CD4-positive, alpha-beta memory T cell (primary cell): Measurements from ENCODE around the gene P4HA1. TPM values are rescaled to one million over a fixed set of nuclear protein-coding genes. Genes with fewer than 3 reads are reported as not detected.

Source experiments
- CTCF ChIA-PET: fragments of 350-600 bp; sonication (Branson Sonifier 250); formaldehyde crosslinking; loops from one replicate; lab custom pipeline; 2021; ENCODE audit warnings: inconsistent platforms; ENCODE audit not compliant: partially characterized antibody; lab: Charles Lee
- POLR2A ChIA-PET: fragments of 350-600 bp; sonication (Branson Sonifier 250); formaldehyde crosslinking; loops from one replicate; lab custom pipeline; 2021; ENCODE audit not compliant: partially characterized antibody; lab: Charles Lee
- DNase-seq, 5 donors: peaks; one replicate each; pipeline versions ENCODE4 v3.0.0 to v3.0.0-alpha.2; 2020 to 2022; ENCODE audit warnings: mixed read lengths in 1 of 5
- H3K27ac ChIP-seq: one replicate; pipeline ENCODE4 v1.7.0; 2013; ENCODE audit warnings: low read depth, low read length
- H3K27me3 ChIP-seq: 2 replicates; pipeline ENCODE4 v1.7.0; 2013; ENCODE audit warnings: mild to moderate bottlenecking, low read length, moderate library complexity; ENCODE audit not compliant: insufficient read depth
- H3K36me3 ChIP-seq: 2 replicates; pipeline ENCODE4 v1.7.0; 2013; ENCODE audit warnings: mild to moderate bottlenecking, low read length, moderate library complexity; ENCODE audit not compliant: insufficient read depth
- H3K4me1 ChIP-seq: 2 replicates; pipeline ENCODE4 v1.7.0; 2013; ENCODE audit warnings: mild to moderate bottlenecking, low read length, moderate library complexity; ENCODE audit not compliant: insufficient read depth
- H3K4me3 ChIP-seq, 2 donors: one replicate each; pipeline ENCODE4 v1.7.0; 2013; ENCODE audit warnings: low read length in 2 of 2, mild to moderate bottlenecking in 1 of 2
- H3K9me3 ChIP-seq, 2 donors: one replicate each; pipeline ENCODE4 v1.7.0; 2013; ENCODE audit warnings: low read length in 2 of 2, control low read depth in 1 of 2; ENCODE audit not compliant: control insufficient read depth in 1 of 2
- H3K27ac Mint-ChIP-seq, 7 donors: one replicate each; pipeline ENCODE4 v1.8.0; 2020 to 2021; ENCODE audit warnings: mixed read lengths in 7 of 7, mild to moderate bottlenecking in 6 of 7, inconsistent platforms in 3 of 7, moderate library complexity in 3 of 7
- H3K27me3 Mint-ChIP-seq, 2 donors: one replicate each; pipeline ENCODE4 v1.8.0; 2020 to 2021; ENCODE audit warnings: mixed read lengths in 2 of 2
- H3K36me3 Mint-ChIP-seq, 2 donors: one replicate each; pipeline ENCODE4 v1.8.0; 2020 to 2021; ENCODE audit warnings: mixed read lengths in 2 of 2, inconsistent platforms in 1 of 2, mild to moderate bottlenecking in 1 of 2
- H3K4me1 Mint-ChIP-seq, 4 donors: one replicate each; pipeline ENCODE4 v1.8.0; 2020 to 2021; ENCODE audit warnings: mixed read lengths in 4 of 4, mild to moderate bottlenecking in 1 of 4
- H3K4me3 Mint-ChIP-seq, 8 donors: one replicate each; pipeline ENCODE4 v1.8.0; 2020 to 2021; ENCODE audit warnings: mixed read lengths in 8 of 8, mild to moderate bottlenecking in 7 of 8, moderate library complexity in 6 of 8, inconsistent platforms in 3 of 8
- H3K9me3 Mint-ChIP-seq, 8 donors: one replicate each; pipeline ENCODE4 v1.8.0; 2020 to 2021; ENCODE audit warnings: mixed read lengths in 8 of 8, mild to moderate bottlenecking in 5 of 8, inconsistent platforms in 3 of 8, moderate library complexity in 1 of 8
- intact Hi-C: fragments of 100-400 bp; cut with micrococcal nuclease; formaldehyde crosslinking; loops from one replicate; pipeline ENCODE4 v1.15.1; 2023
- polyA plus RNA-seq, 2 donors: library from polyadenylated mRNA; unstranded; fragments of 300-500 nt; fragmentation: Illumina TruSeq; gene quantifications; one replicate each; pipeline ENCODE4 v1.2.3, GENCODE V29; 2021
- total RNA-seq, 2 experiments: library from RNA; stranded (reverse); gene quantifications; one replicate each; pipeline ENCODE4 v1.2.3, GENCODE V29; 2021

P4HA1 gene
- total and polyA plus RNA-seq, 4 experiments from 2014 or later: 17.8 to 41.4 (median 20.7) TPM

- Mint-ChIP-seq H3K27me3 (no peaks in the 10 kb centered on the region), H3K4me3 (no peak overlapping the region), H3K4me1 (peaks cover 3 to 9% (median 6%) of the 10 kb centered on the region in 4 donors), H3K9me3 (no peaks in the 10 kb centered on the region), H3K36me3 (peaks cover 30 to 38% of the 10 kb centered on the region in 2 donors), H3K27ac (peak overlapping the region in 1 of 7 donors; percentile 13)
- intact Hi-C loops: no loop called here
- H3K9me3 ChIP-seq: no peaks in the 10 kb centered on the region
- H3K36me3 ChIP-seq: peaks cover 26% of the 10 kb centered on the region
- H3K27me3 ChIP-seq: no peaks in the 10 kb centered on the region
- ChIA-PET CTCF (no interaction called here), POLR2A (no interaction called here)
- DNase-seq: no peak
- no peaks in the 10 kb centered on the region for H3K4me1 ChIP-seq
- no peak overlapping the region for H3K4me3 ChIP-seq
- no peak overlapping the region for H3K27ac ChIP-seq
These were observed 23.0 kb downstream of the P4HA1 start for GRCh38 chr10:73073627-73074026.

GRCh38 chr10:73065441-73065840 lies 31.2 kb downstream of the P4HA1 start:
- POLR2A ChIA-PET: no interaction called here
- intact Hi-C loops: no loop called here
- CTCF ChIA-PET: no interaction called here

GRCh38 chr10:73061743-73062142 lies 34.9 kb downstream of the P4HA1 start:
- ChIA-PET CTCF (interaction anchor here (0.7 to 2.5 kb wide), 8 partner anchors 8 to 700 kb away, joined by 3 to 8 read pairs (median 6); no protein-coding TSS in a partner anchor), POLR2A (interaction anchor here (0.8 to 1.1 kb wide), 2 partner anchors 35 to 698 kb away, joined by 3 read pairs; partner anchors contain the start of gene P4HA1)
- Mint-ChIP-seq H3K27ac (no peak overlapping the region), H3K4me1 (peaks cover 9 to 13% (median 10%) of the 10 kb centered on the region in 4 donors), H3K9me3 (no peaks in the 10 kb centered on the region), H3K36me3 (peaks cover 29 to 35% of the 10 kb centered on the region in 2 donors), H3K4me3 (no peak overlapping the region), H3K27me3 (no peaks in the 10 kb centered on the region)
- H3K36me3 ChIP-seq: peaks cover 9% of the 10 kb centered on the region
- no peak for DNase-seq
- H3K27me3 ChIP-seq: no peaks in the 10 kb centered on the region
- peaks cover 9% of the 10 kb centered on the region for H3K4me1 ChIP-seq
- intact Hi-C loops: loop anchor here (1.0 kb wide), 1 partner anchor 697 kb away; no protein-coding TSS in a partner anchor
- H3K4me3 ChIP-seq: no peak overlapping the region
- H3K9me3 ChIP-seq: no peaks in the 10 kb centered on the region
- H3K27ac ChIP-seq: no peak overlapping the region

More at GRCh38 chr10:73065441-73065840, 31.2 kb downstream of the P4HA1 start:
- H3K27ac Mint-ChIP-seq: peak overlapping the region in 2 of 7 donors; percentile 29 to 42
- Histone ChIP-seq H3K4me1 (peaks cover 5% of the 10 kb centered on the region), H3K9me3 (no peaks in the 10 kb centered on the region), H3K4me3 (no peak overlapping the region), H3K27me3 (no peaks in the 10 kb centered on the region), H3K36me3 (peaks cover 19% of the 10 kb centered on the region), H3K27ac (no peak overlapping the region)
- H3K27me3 Mint-ChIP-seq: no peaks in the 10 kb centered on the region
- peaks cover 33 to 43% of the 10 kb centered on the region in 2 donors for H3K36me3 Mint-ChIP-seq
- H3K4me1 Mint-ChIP-seq: peaks cover 4 to 7% (median 5%) of the 10 kb centered on the region in 4 donors
- H3K4me3 Mint-ChIP-seq: no peak overlapping the region
- DNase-seq: no peak
- H3K9me3 Mint-ChIP-seq: no peaks in the 10 kb centered on the region

- Histone ChIP-seq H3K27me3 (no peaks in the 10 kb centered on the region), H3K36me3 (peaks cover 9% of the 10 kb centered on the region), H3K4me1 (peaks cover 9% of the 10 kb centered on the region), H3K9me3 (no peaks in the 10 kb centered on the region), H3K4me3 (no peak overlapping the region), H3K27ac (no peak overlapping the region)
- intact Hi-C loops: loop anchor here (1.0 kb wide), 1 partner anchor 697 kb away; no protein-coding TSS in a partner anchor
- CTCF ChIA-PET: interaction anchor here (0.7 to 2.0 kb wide), 8 partner anchors 9 to 699 kb away, joined by 3 to 7 read pairs (median 6); no protein-coding TSS in a partner anchor
- peak overlapping the region in 4 of 7 donors; percentile 13 to 82 (median 50) for H3K27ac Mint-ChIP-seq
- no peaks in the 10 kb centered on the region for H3K9me3 Mint-ChIP-seq
- H3K4me3 Mint-ChIP-seq: no peak overlapping the region
- POLR2A ChIA-PET: interaction anchor here (0.8 to 1.1 kb wide), 2 partner anchors 36 to 697 kb away, joined by 3 read pairs; partner anchors contain the start of gene P4HA1
- peaks cover 29 to 33% of the 10 kb centered on the region in 2 donors for H3K36me3 Mint-ChIP-seq
- H3K4me1 Mint-ChIP-seq: peaks cover 9 to 13% (median 10%) of the 10 kb centered on the region in 4 donors
- no peaks in the 10 kb centered on the region for H3K27me3 Mint-ChIP-seq
- peak in 4 of 5 donors; percentile 20 to 37 (median 29) for DNase-seq
These were observed 35.7 kb downstream of the P4HA1 start for GRCh38 chr10:73060738-73061635.

- Mint-ChIP-seq H3K4me3 (no peak overlapping the region), H3K27ac (peak overlapping the region in 5 of 7 donors; percentile 45 to 79 (median 65)), H3K9me3 (no peaks in the 10 kb centered on the region), H3K27me3 (no peaks in the 10 kb centered on the region), H3K36me3 (peaks cover 32 to 34% of the 10 kb centered on the region in 2 donors), H3K4me1 (peaks cover 9 to 13% (median 10%) of the 10 kb centered on the region in 4 donors)
- Histone ChIP-seq H3K36me3 (peaks cover 9% of the 10 kb centered on the region), H3K4me1 (peaks cover 9% of the 10 kb centered on the region), H3K9me3 (no peaks in the 10 kb centered on the region), H3K27me3 (no peaks in the 10 kb centered on the region), H3K4me3 (no peak overlapping the region), H3K27ac (no peak overlapping the region)
- ChIA-PET POLR2A (no interaction called here), CTCF (interaction anchor here (1.0 to 1.2 kb wide), 2 partner anchors 9 to 696 kb away, joined by 3 to 5 read pairs; no protein-coding TSS in a partner anchor)
- intact Hi-C loops: no loop called here
- no peak for DNase-seq
These were observed 36.5 kb downstream of the P4HA1 start for GRCh38 chr10:73060173-73060572.

- peak overlapping the region in 2 of 7 donors; percentile 1 to 21 for H3K27ac Mint-ChIP-seq
- intact Hi-C loops: no loop called here
- H3K4me1 Mint-ChIP-seq: peaks cover 9 to 13% (median 10%) of the 10 kb centered on the region in 4 donors
- H3K27me3 ChIP-seq: no peaks in the 10 kb centered on the region
- peaks cover 9% of the 10 kb centered on the region for H3K4me1 ChIP-seq
- H3K27me3 Mint-ChIP-seq: no peaks in the 10 kb centered on the region
- ChIA-PET POLR2A (no interaction called here), CTCF (interaction anchor here (0.6 to 0.7 kb wide), 3 partner anchors 21 to 180 kb away, joined by 3 read pairs; no protein-coding TSS in a partner anchor)
- H3K27ac ChIP-seq: no peak overlapping the region
- no peak overlapping the region for H3K4me3 ChIP-seq
- no peaks in the 10 kb centered on the region for H3K9me3 Mint-ChIP-seq
- DNase-seq: no peak
- H3K9me3 ChIP-seq: no peaks in the 10 kb centered on the region
- H3K36me3 ChIP-seq: peaks cover 9% of the 10 kb centered on the region
- H3K4me3 Mint-ChIP-seq: no peak overlapping the region
- H3K36me3 Mint-ChIP-seq: peaks cover 22 to 42% of the 10 kb centered on the region in 2 donors
These were observed 38.5 kb downstream of the P4HA1 start for GRCh38 chr10:73058057-73058591.
